CD4-positive, alpha-beta T cell treated with Interleukin-10 for 1 hour (primary cell): ENCODE data around the gene IRF3.
A peak's percentile ranks its signal among the peaks of the same experiment; 100 is the strongest.

ENCODE experiments used
- DNase-seq: peaks from one replicate; pipeline ENCODE4 v3.0.0-alpha.2; 2020

The IRF3 gene

DNA sequence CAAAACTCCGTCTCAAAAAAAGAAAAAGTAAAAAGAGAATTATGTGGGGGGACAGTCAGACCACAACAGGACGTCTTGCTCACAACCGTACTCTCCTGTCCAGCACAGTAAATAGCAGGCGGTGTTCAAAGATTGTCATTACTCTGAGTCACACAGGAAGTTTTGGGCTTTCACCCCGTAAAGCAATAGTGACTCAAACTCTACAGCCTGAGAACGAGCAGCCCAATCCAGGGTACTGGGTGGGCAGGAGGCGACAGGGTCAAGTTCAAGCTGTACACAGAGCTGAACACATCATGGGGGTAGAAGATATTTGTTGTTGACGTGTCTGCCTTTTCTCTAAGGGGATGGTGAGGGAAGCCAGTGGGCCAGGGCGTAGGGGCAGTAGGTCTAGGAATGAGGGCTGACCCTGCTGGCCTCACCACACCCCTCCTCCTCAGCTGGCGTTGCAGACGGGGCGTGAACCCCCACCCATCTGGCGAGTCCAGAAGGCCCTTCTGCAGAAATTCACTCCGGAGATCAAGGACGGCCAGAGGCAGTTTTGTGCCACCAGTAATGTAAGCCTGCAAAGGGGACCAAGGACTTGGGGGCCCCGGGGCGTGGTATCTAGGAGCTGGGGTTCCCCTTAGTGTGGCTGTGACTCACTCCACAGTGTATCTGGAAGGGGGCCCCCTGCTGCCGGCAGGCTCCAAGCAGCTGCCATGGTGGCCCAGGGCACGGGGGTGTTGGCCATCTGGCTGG lies 51.4 kb downstream of the IRF3 start:
- DNase-seq, result peak; percentile 15

- no peak for DNase-seq
Observed at GRCh38 chr19:49613374-49613773, 52.3 kb downstream of the IRF3 start.
